ENCODE results near the gene DCLRE1A.

DCLRE1A gene

DNA sequence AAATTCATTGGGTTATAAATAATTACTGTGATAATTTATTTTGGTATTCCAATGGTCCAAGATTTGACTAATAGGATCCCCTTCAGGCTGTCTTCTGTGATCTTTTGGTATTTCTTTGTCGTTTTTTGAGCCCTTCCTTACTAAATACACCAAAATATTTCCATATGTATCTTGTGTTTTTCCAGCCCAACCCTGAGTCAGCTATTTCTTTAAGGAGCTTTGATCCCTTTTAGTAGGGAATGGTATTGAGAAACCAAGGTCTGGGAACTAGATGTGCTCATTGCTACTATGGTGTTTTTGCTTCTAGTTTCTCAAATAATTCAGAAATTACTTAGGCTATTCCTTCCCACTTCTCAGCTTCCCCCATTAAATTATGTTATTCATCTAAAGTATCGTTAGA is 15.9 kb upstream of the DCLRE1A start:
- TF ChIP-seq, protein P1, sequence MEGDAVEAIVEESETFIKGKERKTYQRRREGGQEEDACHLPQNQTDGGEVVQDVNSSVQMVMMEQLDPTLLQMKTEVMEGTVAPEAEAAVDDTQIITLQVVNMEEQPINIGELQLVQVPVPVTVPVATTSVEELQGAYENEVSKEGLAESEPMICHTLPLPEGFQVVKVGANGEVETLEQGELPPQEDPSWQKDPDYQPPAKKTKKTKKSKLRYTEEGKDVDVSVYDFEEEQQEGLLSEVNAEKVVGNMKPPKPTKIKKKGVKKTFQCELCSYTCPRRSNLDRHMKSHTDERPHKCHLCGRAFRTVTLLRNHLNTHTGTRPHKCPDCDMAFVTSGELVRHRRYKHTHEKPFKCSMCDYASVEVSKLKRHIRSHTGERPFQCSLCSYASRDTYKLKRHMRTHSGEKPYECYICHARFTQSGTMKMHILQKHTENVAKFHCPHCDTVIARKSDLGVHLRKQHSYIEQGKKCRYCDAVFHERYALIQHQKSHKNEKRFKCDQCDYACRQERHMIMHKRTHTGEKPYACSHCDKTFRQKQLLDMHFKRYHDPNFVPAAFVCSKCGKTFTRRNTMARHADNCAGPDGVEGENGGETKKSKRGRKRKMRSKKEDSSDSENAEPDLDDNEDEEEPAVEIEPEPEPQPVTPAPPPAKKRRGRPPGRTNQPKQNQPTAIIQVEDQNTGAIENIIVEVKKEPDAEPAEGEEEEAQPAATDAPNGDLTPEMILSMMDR (conservative IDR thresholded peaks at IDR 0.05; ENCODE audit: low read length), result no peak
- TF ChIP-seq EZH2phosphoT487 (IDR thresholded peaks at IDR 0.05; ENCODE audit: borderline replicate concordance), result no peak
- H3K9ac ChIP-seq (ENCODE audit: low read depth, low read length, poor library complexity, severe bottlenecking), result no peak overlapping the region
- H3K79me2 ChIP-seq (ENCODE audit: insufficient read depth, low read length), result peaks cover 89% of the 10 kb centered on the region

DNA sequence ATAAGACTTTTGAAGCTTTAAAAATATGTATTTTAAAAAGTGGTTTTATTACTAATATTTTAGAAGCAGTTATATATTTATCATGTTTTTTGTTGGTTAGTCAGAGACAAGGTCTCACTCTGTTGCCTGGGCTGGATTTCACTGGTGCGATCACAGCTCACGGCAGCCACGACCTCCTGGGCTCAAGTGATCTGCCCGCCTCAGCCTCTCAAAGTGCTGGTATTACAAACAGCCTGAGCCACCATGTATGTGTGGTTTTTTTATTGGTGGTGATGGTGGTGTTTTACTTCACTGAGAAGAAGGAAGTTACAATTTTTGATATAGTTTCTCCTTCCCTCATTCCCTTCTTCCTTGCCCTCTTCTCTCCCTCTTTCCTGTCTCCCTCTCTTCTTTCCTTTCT is 14.0 kb upstream of the DCLRE1A start:
- Histone ChIP-seq H3K9me2 (replicated peaks; ENCODE audit: low read depth, low read length) (no peaks in the 10 kb centered on the region), H4K20me1 (ENCODE audit: insufficient read depth, low read length, poor library complexity, severe bottlenecking) (no peaks in the 10 kb centered on the region), H3K79me2 (ENCODE audit: insufficient read depth, low read length) (peaks cover 86% of the 10 kb centered on the region), H3K4me3 (ENCODE audit: low read length, poor library complexity, severe bottlenecking) (peak overlapping the region; percentile 52), H3K36me3 (ENCODE audit: insufficient read depth, low read length) (0 out of 2 replicates have a peak, but pooled peaks cover 7% of the 10 kb centered on the region), H2AFZ (ENCODE audit: low read length) (no peak overlapping the region), H3K9me3 (ENCODE audit: insufficient read depth, low read depth, low read length) (no peaks in the 10 kb centered on the region), H3K9ac (ENCODE audit: low read depth, low read length, poor library complexity, severe bottlenecking) (peak overlapping the region; percentile 66), H3F3A (ENCODE audit: low read depth) (peaks cover 5% of the 10 kb centered on the region; the same call in 1 of the 2 replicates), H3K4me1 (ENCODE audit: insufficient read depth, low read length, poor library complexity, severe bottlenecking) (peaks cover 50% of the 10 kb centered on the region), H3K27me3 (ENCODE audit: insufficient read depth, low read length, poor library complexity, severe bottlenecking) (no peaks in the 10 kb centered on the region), H3K4me2 (ENCODE audit: low read depth, low read length, poor library complexity, severe bottlenecking) (peak overlapping the region; percentile 75)
- no peak for TF ChIP-seq EZH2phosphoT487 (IDR thresholded peaks at IDR 0.05; ENCODE audit: borderline replicate concordance)
- TF ChIP-seq, protein P1 (conservative IDR thresholded peaks at IDR 0.05; ENCODE audit: low read length), result no peak

More for the DNA sequence above, 15.9 kb upstream of the DCLRE1A start:
- Histone ChIP-seq H4K20me1 (ENCODE audit: insufficient read depth, low read length, poor library complexity, severe bottlenecking) (no peaks in the 10 kb centered on the region), H3K4me3 (ENCODE audit: low read length, poor library complexity, severe bottlenecking) (no peak overlapping the region), H3F3A (ENCODE audit: low read depth) (peaks cover 5% of the 10 kb centered on the region; the same call in 1 of the 2 replicates), H2AFZ (ENCODE audit: low read length) (no peak overlapping the region), H3K9me2 (replicated peaks; ENCODE audit: low read depth, low read length) (no peaks in the 10 kb centered on the region), H3K36me3 (ENCODE audit: insufficient read depth, low read length) (no peaks in the 10 kb centered on the region), H3K4me2 (ENCODE audit: low read depth, low read length, poor library complexity, severe bottlenecking) (no peak overlapping the region), H3K27me3 (ENCODE audit: insufficient read depth, low read length, poor library complexity, severe bottlenecking) (no peaks in the 10 kb centered on the region), H3K9me3 (ENCODE audit: insufficient read depth, low read depth, low read length) (no peaks in the 10 kb centered on the region), H3K4me1 (ENCODE audit: insufficient read depth, low read length, poor library complexity, severe bottlenecking) (peaks cover 62% of the 10 kb centered on the region)

DNA sequence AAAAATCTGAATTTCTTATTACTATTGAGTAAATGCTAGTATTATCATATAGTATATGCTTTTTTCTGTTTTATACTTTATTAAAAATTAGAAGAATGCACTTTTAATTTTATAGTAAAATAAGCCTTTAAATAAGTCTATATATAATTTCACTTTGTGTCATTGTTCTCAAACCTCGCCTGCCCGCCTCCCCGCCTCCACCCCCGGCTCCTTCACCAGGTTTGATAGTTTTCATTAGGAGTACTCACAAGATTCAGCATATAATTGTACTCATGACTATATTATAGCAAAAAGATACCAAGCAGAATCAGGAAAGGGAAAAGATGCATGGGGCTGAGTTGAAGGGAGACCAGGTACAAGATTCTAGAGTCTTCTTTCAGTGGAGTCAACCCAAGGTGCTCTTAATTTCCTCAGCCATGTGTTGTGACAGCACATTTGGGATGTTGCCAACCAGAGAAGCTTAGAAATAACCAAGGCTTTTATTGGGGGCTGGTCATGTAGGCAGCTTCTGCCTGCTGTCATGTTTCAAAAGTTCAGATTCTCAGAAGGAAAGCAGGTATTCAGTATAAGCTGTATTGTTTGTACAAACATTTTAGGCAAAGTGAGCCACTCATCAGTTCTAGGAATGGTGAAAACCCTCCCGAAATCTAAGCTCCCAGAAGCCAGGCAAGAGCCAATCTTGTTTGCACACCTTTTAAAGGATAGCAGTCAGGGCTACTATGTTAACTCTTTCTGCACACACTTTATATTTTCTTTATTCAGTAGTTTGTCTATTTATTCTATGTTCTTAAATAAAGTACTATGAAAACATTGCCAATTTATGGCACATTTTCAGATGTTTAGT is 12.9 kb upstream of the DCLRE1A start:
- H3K4me2 ChIP-seq (ENCODE audit: low read depth, low read length, poor library complexity, severe bottlenecking), result peak overlapping the region; percentile 75
- H2AFZ ChIP-seq (ENCODE audit: low read length), result no peak overlapping the region

More for the DNA sequence above, 12.9 kb upstream of the DCLRE1A start:
- Histone ChIP-seq H4K20me1 (ENCODE audit: insufficient read depth, low read length, poor library complexity, severe bottlenecking) (no peaks in the 10 kb centered on the region), H3F3A (ENCODE audit: low read depth) (peaks cover 3% of the 10 kb centered on the region; the same call in 1 of the 2 replicates), H3K36me3 (ENCODE audit: insufficient read depth, low read length) (0 out of 2 replicates have a peak, but pooled peaks cover 7% of the 10 kb centered on the region), H3K4me1 (ENCODE audit: insufficient read depth, low read length, poor library complexity, severe bottlenecking) (peaks cover 45% of the 10 kb centered on the region), H3K9me2 (replicated peaks; ENCODE audit: low read depth, low read length) (no peaks in the 10 kb centered on the region), H3K9me3 (ENCODE audit: insufficient read depth, low read depth, low read length) (no peaks in the 10 kb centered on the region), H3K79me2 (ENCODE audit: insufficient read depth, low read length) (peaks cover 81% of the 10 kb centered on the region), H3K9ac (ENCODE audit: low read depth, low read length, poor library complexity, severe bottlenecking) (peak overlapping the region; percentile 66), H3K4me3 (ENCODE audit: low read length, poor library complexity, severe bottlenecking) (peak overlapping the region; percentile 52), H3K27me3 (ENCODE audit: insufficient read depth, low read length, poor library complexity, severe bottlenecking) (no peaks in the 10 kb centered on the region)
- TF ChIP-seq, protein P1 (conservative IDR thresholded peaks at IDR 0.05; ENCODE audit: low read length), result no peak
- TF ChIP-seq EZH2phosphoT487 (IDR thresholded peaks at IDR 0.05; ENCODE audit: borderline replicate concordance), result no peak
